ENCODE results near the gene PLAC8. TPM values are rescaled to one million over a fixed set of nuclear protein-coding genes. Genes with fewer than 3 reads are reported as not detected.
"Not testable (repeated sequence)": the region's sequence is repeated elsewhere in the genome, so short reads cannot be mapped to it uniquely, and the experiment has no call there.

PLAC8 gene
- total and polyA plus RNA-seq, 8 donors: 10.5 to 372 (median 47.3) TPM

GRCh38 chr4:83151651-83152050 lies 37.1 kb upstream of the PLAC8 start:
- intact Hi-C loops (cut with DNase I; ENCODE audit: low total_unique reads): no loop called here
- peaks cover 0 to 21% (median 0%) of the 10 kb centered on the region in 4 donors for H3K4me1 ChIP-seq
- DNase-seq: no peak
- H3K36me3 ChIP-seq: no peaks in the 10 kb centered on the region
- H3K27ac ChIP-seq: no peak overlapping the region
- peaks cover 0 to 7% (median 3%) of the 10 kb centered on the region in 4 donors for H3K9me3 ChIP-seq
- TF ChIP-seq, protein P1, sequence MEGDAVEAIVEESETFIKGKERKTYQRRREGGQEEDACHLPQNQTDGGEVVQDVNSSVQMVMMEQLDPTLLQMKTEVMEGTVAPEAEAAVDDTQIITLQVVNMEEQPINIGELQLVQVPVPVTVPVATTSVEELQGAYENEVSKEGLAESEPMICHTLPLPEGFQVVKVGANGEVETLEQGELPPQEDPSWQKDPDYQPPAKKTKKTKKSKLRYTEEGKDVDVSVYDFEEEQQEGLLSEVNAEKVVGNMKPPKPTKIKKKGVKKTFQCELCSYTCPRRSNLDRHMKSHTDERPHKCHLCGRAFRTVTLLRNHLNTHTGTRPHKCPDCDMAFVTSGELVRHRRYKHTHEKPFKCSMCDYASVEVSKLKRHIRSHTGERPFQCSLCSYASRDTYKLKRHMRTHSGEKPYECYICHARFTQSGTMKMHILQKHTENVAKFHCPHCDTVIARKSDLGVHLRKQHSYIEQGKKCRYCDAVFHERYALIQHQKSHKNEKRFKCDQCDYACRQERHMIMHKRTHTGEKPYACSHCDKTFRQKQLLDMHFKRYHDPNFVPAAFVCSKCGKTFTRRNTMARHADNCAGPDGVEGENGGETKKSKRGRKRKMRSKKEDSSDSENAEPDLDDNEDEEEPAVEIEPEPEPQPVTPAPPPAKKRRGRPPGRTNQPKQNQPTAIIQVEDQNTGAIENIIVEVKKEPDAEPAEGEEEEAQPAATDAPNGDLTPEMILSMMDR (IDR thresholded peaks at IDR 0.05): no peak
- TF ChIP-seq POLR2AphosphoS5 (IDR thresholded peaks at IDR 0.05): no peak
- no peak for TF ChIP-seq EP300 (IDR thresholded peaks at IDR 0.05)
- TF ChIP-seq POLR2A (IDR thresholded peaks at IDR 0.05): no peak
- no peak overlapping the region for H3K4me3 ChIP-seq
- no peaks in the 10 kb centered on the region for H3K27me3 ChIP-seq

- Histone ChIP-seq H3K27me3 (no peaks in the 10 kb centered on the region), H3K4me1 (peaks cover 0 to 21% (median 0%) of the 10 kb centered on the region in 4 donors), H3K27ac (peak overlapping the region in 4 of 5 donors; percentile 6 to 79 (median 69)), H3K9me3 (no peaks in the 10 kb centered on the region), H3K36me3 (no peaks in the 10 kb centered on the region), H3K4me3 (no peak overlapping the region)
- no peak for TF ChIP-seq POLR2A (IDR thresholded peaks at IDR 0.05)
- TF ChIP-seq POLR2AphosphoS5 (IDR thresholded peaks at IDR 0.05): peak in 2 of 3 donors; percentile 27 to 31
- DNase-seq: peak; percentile 35 to 68
- WGBS, 5 donors: 55 to 68% (median 62%) methylated on average over 8 of the region's 8 CpGs
- intact Hi-C loops (cut with DNase I; ENCODE audit: low total_unique reads): no loop called here
Measured at GRCh38 chr4:83150653-83151330, 36.3 kb upstream of the PLAC8 start.

GRCh38 chr4:83149865-83150652 lies 35.5 kb upstream of the PLAC8 start:
- Histone ChIP-seq H3K36me3 (no peaks in the 10 kb centered on the region), H3K4me1 (peaks cover 0 to 21% (median 0%) of the 10 kb centered on the region in 4 donors), H3K27me3 (no peaks in the 10 kb centered on the region), H3K27ac (peak overlapping the region in 4 of 5 donors; percentile 6 to 79 (median 69)), H3K4me3 (no peak overlapping the region), H3K9me3 (no peaks in the 10 kb centered on the region)
- WGBS, 5 donors: 32 to 50% (median 39%) methylated on average over 11 of the region's 11 CpGs
- DNase-seq: no peak
- intact Hi-C loops (cut with DNase I; ENCODE audit: low total_unique reads): no loop called here
- TF ChIP-seq POLR2AphosphoS5 (IDR thresholded peaks at IDR 0.05) (no peak), POLR2A (IDR thresholded peaks at IDR 0.05) (no peak), EP300 (IDR thresholded peaks at IDR 0.05) (no peak)
- TF ChIP-seq, protein P1 (IDR thresholded peaks at IDR 0.05): no peak

GRCh38 chr4:83146841-83147240 lies 32.3 kb upstream of the PLAC8 start:
- intact Hi-C loops (cut with DNase I; ENCODE audit: low total_unique reads): no loop called here
- Histone ChIP-seq H3K4me3 (no peak overlapping the region), H3K27me3 (no peaks in the 10 kb centered on the region), H3K36me3 (no peaks in the 10 kb centered on the region), H3K4me1 (peaks cover 0 to 21% (median 0%) of the 10 kb centered on the region in 4 donors), H3K27ac (no peak overlapping the region), H3K9me3 (no peaks in the 10 kb centered on the region)
- DNase-seq: no peak
- TF ChIP-seq EP300 (IDR thresholded peaks at IDR 0.05) (no peak), POLR2A (IDR thresholded peaks at IDR 0.05) (no peak), POLR2AphosphoS5 (IDR thresholded peaks at IDR 0.05) (no peak)
- TF ChIP-seq, protein P1 (IDR thresholded peaks at IDR 0.05): no peak
- 90 to 97% (median 91%) methylated on average over 2 of the region's 2 CpGs for WGBS, 5 donors

- H3K9me3 ChIP-seq; H3K27me3 ChIP-seq; H3K4me3 ChIP-seq; intact Hi-C loops (cut with DNase I; ENCODE audit: low total_unique reads); H3K27ac ChIP-seq; DNase-seq; H3K36me3 ChIP-seq: not testable (repeated sequence)
- peaks cover 0 to 15% (median 0%) of the 10 kb centered on the region in 4 donors for H3K4me1 ChIP-seq
- 77 to 88% (median 86%) methylated on average over 5 of the region's 5 CpGs for WGBS, 5 donors
Measured at GRCh38 chr4:83145776-83146175, 31.2 kb upstream of the PLAC8 start.

Measured in stomach (tissue), 9 donors.